GM23338 (cell line): ENCODE data around the gene TRIOBP.

Source experiments
- CTCF ChIP-seq, 2 experiments: fragments of 200-600 bp in 1 of 2; sonication (generic) in 1 of 2; conservative IDR thresholded peaks; 2 replicates each; pipeline versions ENCODE4 v1.5.1 to v1.6.1; 2016 to 2017; ENCODE audit warnings: antibody characterized with exemption in 2 of 2, low read depth in 2 of 2, mild to moderate bottlenecking in 2 of 2, moderate library complexity in 1 of 2
- ETS1 ChIP-seq: IDR thresholded peaks from 2 replicates; pipeline ENCODE4 v1.6.1; 2016; ENCODE audit warnings: antibody characterized with exemption
- EZH2 ChIP-seq: fragments of 200-600 bp; sonication (generic); IDR thresholded peaks from one replicate; pipeline ENCODE4 v1.8.0; 2017; ENCODE audit warnings: antibody characterized with exemption, mild to moderate bottlenecking, low read depth; ENCODE audit not compliant: unreplicated experiment
- EZH2phosphoT487 ChIP-seq: fragments of 200-600 bp; sonication (generic); IDR thresholded peaks from one replicate; pipeline ENCODE4 v1.8.1; 2018; ENCODE audit warnings: antibody characterized with exemption; ENCODE audit not compliant: unreplicated experiment
- JUNB ChIP-seq: IDR thresholded peaks from one replicate; pipeline ENCODE4 v1.6.1; 2016; ENCODE audit warnings: antibody characterized with exemption; ENCODE audit not compliant: unreplicated experiment
- NANOG ChIP-seq: IDR thresholded peaks from 2 replicates; pipeline ENCODE4 v1.6.1; 2016; ENCODE audit warnings: antibody characterized with exemption, borderline replicate concordance
- POLR2AphosphoS5 ChIP-seq: IDR thresholded peaks from 2 replicates; pipeline ENCODE4 v1.6.1; 2016; ENCODE audit warnings: antibody characterized with exemption, low read depth
- REST ChIP-seq: IDR thresholded peaks from one replicate; pipeline ENCODE4 v1.6.1; 2018; ENCODE audit warnings: antibody characterized with exemption; ENCODE audit not compliant: unreplicated experiment
- STAT1 ChIP-seq: IDR thresholded peaks from one replicate; pipeline ENCODE4 v1.6.1; 2016; ENCODE audit warnings: antibody characterized with exemption; ENCODE audit not compliant: unreplicated experiment
- ZNF114 ChIP-seq: fragments of 250-450 bp; sonication (Bioruptor Pico); IDR thresholded peaks from 2 replicates; pipeline ENCODE4 v1.5.0; 2020; ENCODE audit warnings: mild to moderate bottlenecking, moderate library complexity
- ZNF331 ChIP-seq: fragments of 250-450 bp; sonication (Bioruptor Pico); IDR thresholded peaks from 2 replicates; pipeline ENCODE4 v1.5.0; 2020; ENCODE audit warnings: low read depth, mild to moderate bottlenecking, moderate library complexity

- TF ChIP-seq REST (no peak), CTCF (conservative IDR thresholded peaks at IDR 0.05; ENCODE audit: low read depth in 2 of 2) (no peak), ZNF331 (CRISPR knock-in tag) (no peak), POLR2AphosphoS5 (no peak), JUNB (no peak), EZH2 (no peak), ZNF114 (no peak), STAT1 (no peak), NANOG (no peak), ETS1 (no peak), EZH2phosphoT487 (no peak)
Measured at GRCh38 chr22:37771081-37771480, 74.2 kb downstream of the TRIOBP start.
